Peyer's patch (tissue), 4 donors: ENCODE measurements around the gene RAPGEF1. TPM values are rescaled to one million over a fixed set of nuclear protein-coding genes. Genes with fewer than 3 reads are reported as not detected.
A peak's percentile ranks its signal among the peaks of the same experiment; 100 is the strongest.

Experiments used
- DNase-seq, 3 donors: peaks; one replicate each; pipeline ENCODE4 v3.0.0-alpha.2; 2017 to 2019
- H3K27ac ChIP-seq, 4 donors: fragments of 200-600 bp; sonication (generic); one replicate each; pipeline ENCODE4 v1.5.1; 2016 to 2019
- H3K27me3 ChIP-seq, 2 donors: fragments of 200-600 bp; sonication (generic); one replicate each; pipeline ENCODE4 v1.5.1; 2019
- H3K36me3 ChIP-seq, 3 donors: fragments of 200-600 bp; sonication (generic); one replicate each; pipeline ENCODE4 v1.5.1; 2016 to 2019
- H3K4me1 ChIP-seq, 4 donors: fragments of 200-600 bp; sonication (generic); one replicate each; pipeline ENCODE4 v1.5.1; 2016 to 2019
- H3K4me3 ChIP-seq, 4 donors: fragments of 200-600 bp; sonication (generic); 1 replicate in 3 of 4; 2 replicates in 1 of 4; pipeline ENCODE4 v1.5.1; 2016 to 2019; ENCODE audit warnings: mild to moderate bottlenecking in 1 of 4
- H3K9me3 ChIP-seq, 4 donors: fragments of 200-600 bp; sonication (generic); one replicate each; pipeline ENCODE4 v1.5.1; 2016 to 2019; ENCODE audit warnings: mild to moderate bottlenecking in 1 of 4
- POLR2A ChIP-seq, 2 donors: fragments of 450-650 bp; IDR thresholded peaks; one replicate each; pipeline ENCODE4 v1.5.1; 2017; ENCODE audit warnings: antibody characterized with exemption in 2 of 2, mild to moderate bottlenecking in 2 of 2, moderate library complexity in 2 of 2
- total RNA-seq, 4 donors: library from RNA; depleted of rRNA; stranded (reverse); fragments of >200 nt; gene quantifications; one replicate each; pipeline ENCODE4 v1.1.0, GENCODE V29; 2016
- TF ChIP-seq, protein P1 (sequence below), 6 experiments: fragments of 450-650 bp in 4 of 6; fragments of 200-600 bp in 2 of 6; sonication (generic) in 1 of 6; IDR thresholded peaks; one replicate each; pipeline ENCODE4 v1.5.1; 2017 to 2019; ENCODE audit warnings: antibody characterized with exemption in 6 of 6, mild to moderate bottlenecking in 3 of 6, moderate library complexity in 1 of 6

Gene RAPGEF1
- total RNA-seq, 4 donors from 2014 or later, result 51.7 to 182 (median 70.7) TPM

DNA sequence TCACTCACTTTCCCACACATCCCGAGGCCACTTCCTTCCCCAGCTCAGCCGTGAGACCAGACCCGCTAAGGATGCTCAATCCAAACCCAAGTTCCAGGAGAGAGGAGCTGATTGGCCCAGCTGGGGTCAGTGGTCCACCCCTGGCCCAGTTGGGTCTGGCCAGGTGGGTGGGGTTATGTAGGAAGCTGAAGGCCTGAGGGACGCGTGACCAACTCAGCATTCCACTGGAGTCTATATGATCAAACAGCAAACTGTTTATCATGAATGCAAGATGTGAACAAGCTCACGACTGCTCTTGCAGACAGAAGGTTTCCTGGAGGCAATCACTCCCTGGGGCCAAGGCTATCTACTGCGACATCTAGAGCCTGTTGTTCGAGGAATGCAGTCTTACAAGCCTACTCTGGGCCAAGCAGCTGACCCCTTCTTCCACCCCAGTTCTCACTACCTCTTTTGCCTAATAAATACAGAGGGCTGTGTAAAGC lies 4.9 kb upstream of the RAPGEF1 start:
- peak overlapping the region; percentile 13 to 65 (median 54) for H3K27ac ChIP-seq
- no peaks in the 10 kb centered on the region for H3K27me3 ChIP-seq
- peak in 1 of 3 donors; percentile 56 for DNase-seq
- TF ChIP-seq, protein P1, sequence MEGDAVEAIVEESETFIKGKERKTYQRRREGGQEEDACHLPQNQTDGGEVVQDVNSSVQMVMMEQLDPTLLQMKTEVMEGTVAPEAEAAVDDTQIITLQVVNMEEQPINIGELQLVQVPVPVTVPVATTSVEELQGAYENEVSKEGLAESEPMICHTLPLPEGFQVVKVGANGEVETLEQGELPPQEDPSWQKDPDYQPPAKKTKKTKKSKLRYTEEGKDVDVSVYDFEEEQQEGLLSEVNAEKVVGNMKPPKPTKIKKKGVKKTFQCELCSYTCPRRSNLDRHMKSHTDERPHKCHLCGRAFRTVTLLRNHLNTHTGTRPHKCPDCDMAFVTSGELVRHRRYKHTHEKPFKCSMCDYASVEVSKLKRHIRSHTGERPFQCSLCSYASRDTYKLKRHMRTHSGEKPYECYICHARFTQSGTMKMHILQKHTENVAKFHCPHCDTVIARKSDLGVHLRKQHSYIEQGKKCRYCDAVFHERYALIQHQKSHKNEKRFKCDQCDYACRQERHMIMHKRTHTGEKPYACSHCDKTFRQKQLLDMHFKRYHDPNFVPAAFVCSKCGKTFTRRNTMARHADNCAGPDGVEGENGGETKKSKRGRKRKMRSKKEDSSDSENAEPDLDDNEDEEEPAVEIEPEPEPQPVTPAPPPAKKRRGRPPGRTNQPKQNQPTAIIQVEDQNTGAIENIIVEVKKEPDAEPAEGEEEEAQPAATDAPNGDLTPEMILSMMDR (IDR thresholded peaks at IDR 0.05), result no peak
- TF ChIP-seq POLR2A (IDR thresholded peaks at IDR 0.05), result no peak
- H3K9me3 ChIP-seq, result no peaks in the 10 kb centered on the region
- H3K4me1 ChIP-seq, result peaks cover 0 to 12% (median 9%) of the 10 kb centered on the region in 4 donors
- no peak overlapping the region for H3K4me3 ChIP-seq
- H3K36me3 ChIP-seq, result no peaks in the 10 kb centered on the region

DNA sequence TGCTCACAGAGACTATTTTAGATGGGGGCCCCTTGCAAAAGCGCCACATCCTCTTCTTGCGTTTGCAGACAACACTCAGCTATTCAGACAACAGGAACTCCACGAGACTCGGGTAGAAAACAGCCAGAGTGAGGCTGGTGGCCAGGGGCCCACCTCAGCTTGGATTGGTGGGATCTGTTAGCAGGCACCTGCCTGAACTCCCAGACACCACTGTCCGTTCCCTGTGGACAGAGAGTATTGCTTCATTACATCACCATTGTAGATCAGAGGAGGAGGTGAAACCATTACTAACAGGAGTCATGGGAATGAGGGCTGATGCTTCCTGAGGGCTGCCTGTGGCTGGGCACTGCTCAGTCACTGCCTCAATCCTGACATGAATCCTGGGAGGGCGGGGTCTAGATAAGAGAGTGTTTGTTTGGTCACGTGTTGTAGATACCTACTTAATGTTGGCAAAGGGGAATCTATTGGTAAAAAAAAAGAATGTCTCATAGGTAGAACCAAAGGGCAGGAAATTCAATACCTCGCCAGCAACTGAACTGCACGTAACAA lies 4.4 kb upstream of the RAPGEF1 start:
- no peaks in the 10 kb centered on the region for H3K27me3 ChIP-seq
- peaks cover 0 to 12% (median 9%) of the 10 kb centered on the region in 4 donors for H3K4me1 ChIP-seq
- H3K4me3 ChIP-seq, result no peak overlapping the region
- TF ChIP-seq, protein P1 (IDR thresholded peaks at IDR 0.05), result no peak
- TF ChIP-seq POLR2A (IDR thresholded peaks at IDR 0.05), result no peak
- DNase-seq, result peak in 1 of 3 donors; percentile 73
- no peaks in the 10 kb centered on the region for H3K9me3 ChIP-seq
- no peaks in the 10 kb centered on the region for H3K36me3 ChIP-seq
- H3K27ac ChIP-seq, result peak overlapping the region; percentile 13 to 65 (median 54)

GRCh38 chr9:131743501-131743900 lies 3.6 kb upstream of the RAPGEF1 start:
- peak overlapping the region in 3 of 4 donors; percentile 11 to 65 (median 19) for H3K27ac ChIP-seq
- TF ChIP-seq, protein P1 (IDR thresholded peaks at IDR 0.05), result no peak
- TF ChIP-seq POLR2A (IDR thresholded peaks at IDR 0.05), result no peak
- no peak for DNase-seq
- H3K9me3 ChIP-seq, result no peaks in the 10 kb centered on the region
- peaks cover 0 to 15% (median 11%) of the 10 kb centered on the region in 4 donors for H3K4me1 ChIP-seq
- no peak overlapping the region for H3K4me3 ChIP-seq
- H3K27me3 ChIP-seq, result no peaks in the 10 kb centered on the region
- no peaks in the 10 kb centered on the region for H3K36me3 ChIP-seq

DNA sequence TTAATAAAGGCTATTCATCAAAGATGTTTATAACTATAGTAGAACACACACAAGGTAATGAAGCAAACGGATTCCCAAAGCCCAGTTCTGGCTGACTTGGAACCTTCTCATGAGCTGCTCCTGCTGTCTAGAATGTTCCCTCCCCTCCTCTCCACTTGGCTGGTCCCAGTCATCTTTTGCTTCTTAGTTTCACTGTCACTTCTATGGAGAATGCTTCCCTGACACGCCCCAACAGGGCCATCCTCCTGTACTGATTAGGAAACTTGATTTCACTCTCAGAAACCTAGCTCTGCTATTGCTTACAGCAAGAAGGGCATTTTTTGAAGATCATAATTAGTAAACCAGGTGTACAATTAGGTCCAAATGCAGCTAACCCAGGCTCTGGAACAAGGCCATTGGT lies 3.2 kb upstream of the RAPGEF1 start:
- Histone ChIP-seq H3K27me3 (no peaks in the 10 kb centered on the region), H3K4me3 (no peak overlapping the region), H3K36me3 (no peaks in the 10 kb centered on the region), H3K27ac (no peak overlapping the region), H3K9me3 (no peaks in the 10 kb centered on the region), H3K4me1 (peaks cover 0 to 18% (median 13%) of the 10 kb centered on the region in 4 donors)
- TF ChIP-seq, protein P1 (IDR thresholded peaks at IDR 0.05), result no peak
- no peak for TF ChIP-seq POLR2A (IDR thresholded peaks at IDR 0.05)
- no peak for DNase-seq

DNA sequence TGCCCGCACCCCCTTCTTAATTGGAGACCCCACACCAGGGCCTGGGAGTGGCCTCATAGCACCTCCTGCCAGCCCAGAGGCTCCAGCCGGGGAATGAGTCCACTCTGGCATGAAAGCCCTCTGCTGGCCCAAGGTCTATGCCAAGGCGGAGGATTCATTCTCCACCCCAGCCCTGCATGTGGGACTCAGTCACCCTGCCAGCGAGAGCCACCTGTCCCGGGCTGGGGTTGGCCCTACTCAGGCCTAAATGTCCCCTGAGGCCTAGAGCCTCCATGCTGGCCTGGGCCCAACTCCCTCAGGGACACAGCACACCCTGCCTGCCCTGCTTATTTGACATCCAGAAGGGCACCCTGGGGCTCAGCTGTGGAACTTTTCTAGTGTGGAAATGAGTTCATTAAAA lies 1.0 kb upstream of the RAPGEF1 start:
- Histone ChIP-seq H3K36me3 (no peaks in the 10 kb centered on the region), H3K9me3 (no peaks in the 10 kb centered on the region), H3K27ac (no peak overlapping the region), H3K4me3 (no peak overlapping the region), H3K4me1 (peaks cover 12 to 37% (median 25%) of the 10 kb centered on the region in 4 donors), H3K27me3 (no peaks in the 10 kb centered on the region)
- no peak for DNase-seq
- no peak for TF ChIP-seq POLR2A (IDR thresholded peaks at IDR 0.05)
- TF ChIP-seq, protein P1 (IDR thresholded peaks at IDR 0.05), result no peak
